OCI-M2 (cell line): ENCODE measurements around the gene YOD1.

Source experiments
- DNase-seq: peaks from one replicate; lab custom pipeline; 2025; ENCODE audit not compliant: unreplicated experiment; lab: John Stamatoyannopoulos, UW

Gene YOD1

DNA sequence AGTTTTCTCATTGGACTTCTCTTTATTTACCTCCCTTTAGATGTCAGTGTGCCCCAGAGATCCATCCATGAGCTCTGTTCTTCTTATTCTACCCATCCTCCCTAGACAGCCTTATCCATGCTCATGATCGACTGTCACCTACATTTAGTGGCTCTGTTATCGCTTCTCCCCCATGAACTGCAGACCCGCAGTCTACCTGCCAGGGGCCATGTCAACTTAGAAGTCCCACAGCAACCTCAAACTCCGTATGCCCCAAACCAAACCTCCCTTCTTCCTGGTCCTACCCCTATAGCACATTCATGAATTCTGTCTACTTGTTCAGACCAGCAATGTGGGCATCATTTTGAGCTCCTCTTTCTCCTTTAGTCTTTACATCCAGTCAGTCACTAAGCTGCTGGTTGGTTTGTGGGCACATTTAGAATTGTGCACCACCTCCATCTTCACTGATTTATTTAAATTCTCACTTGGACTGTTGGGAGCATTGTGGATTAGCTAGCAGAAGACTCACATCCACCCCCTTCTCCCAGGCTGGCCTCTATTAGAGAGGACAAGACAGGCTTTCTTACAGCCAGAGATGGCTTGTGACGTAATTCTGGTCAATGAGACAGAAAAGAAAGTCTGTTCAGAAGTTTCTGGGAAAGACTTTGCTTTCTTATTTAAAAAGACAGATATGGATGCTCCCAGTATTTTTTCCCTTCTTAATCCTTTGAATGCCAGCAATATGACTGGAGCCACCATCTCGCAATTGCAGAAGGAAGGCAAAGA lies 37.5 kb downstream of the YOD1 start:
- DNase-seq: no peak

DNA sequence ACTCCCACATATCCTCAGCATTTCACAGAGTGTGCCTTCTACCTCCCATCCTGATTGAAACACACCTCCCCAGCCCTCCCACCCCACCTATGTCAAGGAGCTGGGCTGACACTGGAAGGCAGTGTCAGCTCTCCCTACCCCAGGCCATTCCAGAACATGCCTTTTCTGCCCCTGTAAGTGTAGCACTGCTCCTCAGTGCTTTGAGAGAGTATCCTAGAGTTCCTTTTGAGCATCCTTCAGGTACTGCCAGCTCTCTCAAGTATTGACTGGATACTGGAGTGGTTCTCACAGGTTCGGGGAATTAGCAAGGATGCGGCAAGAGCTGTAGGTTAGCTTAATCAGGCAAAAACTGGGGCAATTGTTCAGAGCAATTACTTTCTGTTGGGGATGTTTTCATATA lies 40.3 kb downstream of the YOD1 start:
- DNase-seq: no peak

DNA sequence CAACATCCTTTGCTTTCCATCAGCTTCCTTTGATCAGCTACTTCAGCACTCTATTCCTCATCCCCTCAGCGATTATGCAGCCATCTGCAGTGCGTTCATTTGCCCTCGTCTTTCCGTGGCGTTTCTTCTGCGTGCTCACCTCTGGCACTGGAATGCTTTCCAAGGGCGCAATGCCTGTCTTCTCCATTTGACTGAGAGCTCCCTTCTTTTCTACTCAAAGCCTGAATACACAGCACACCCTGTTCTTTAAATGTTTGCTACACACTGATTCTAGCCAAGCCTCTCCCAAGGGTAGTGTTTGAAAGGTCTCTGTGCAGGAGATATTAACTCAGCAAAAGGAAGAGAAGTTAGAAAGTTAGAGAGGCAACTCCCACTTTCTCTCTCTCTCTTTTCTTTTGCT lies 41.1 kb downstream of the YOD1 start:
- DNase-seq: no peak

DNA sequence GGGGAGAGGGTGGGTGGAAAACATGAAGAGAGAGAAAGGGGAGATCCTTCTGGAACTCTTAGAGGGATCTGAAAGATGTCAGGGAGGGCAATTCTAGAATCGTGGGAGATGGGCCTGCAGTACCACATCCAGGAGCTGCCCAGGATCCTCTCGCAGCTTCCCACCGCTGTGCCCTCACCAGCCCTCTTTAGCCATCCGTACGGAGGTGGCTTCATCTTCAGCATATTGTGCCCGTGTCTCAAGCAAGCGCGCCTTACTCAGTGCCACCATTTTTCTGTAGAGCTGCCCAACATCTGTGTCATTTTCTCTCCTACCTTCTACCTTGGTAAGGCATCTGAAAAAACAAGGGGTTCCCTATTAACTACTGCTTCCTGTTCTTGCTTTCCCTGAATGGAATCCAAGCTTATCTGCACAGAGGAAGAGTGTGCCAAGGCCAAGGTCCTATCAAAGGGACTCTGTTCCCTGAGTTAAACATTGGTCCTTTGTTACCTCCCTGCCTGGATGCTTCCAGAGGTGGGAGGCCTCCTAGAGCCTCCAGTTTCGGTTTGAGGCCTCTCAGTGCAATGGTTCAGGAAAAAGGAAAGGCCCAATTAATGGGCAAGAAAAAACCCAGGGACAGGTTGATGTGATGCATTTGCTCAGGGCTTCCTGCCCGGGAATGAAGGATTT lies 41.7 kb downstream of the YOD1 start:
- DNase-seq: no peak

DNA sequence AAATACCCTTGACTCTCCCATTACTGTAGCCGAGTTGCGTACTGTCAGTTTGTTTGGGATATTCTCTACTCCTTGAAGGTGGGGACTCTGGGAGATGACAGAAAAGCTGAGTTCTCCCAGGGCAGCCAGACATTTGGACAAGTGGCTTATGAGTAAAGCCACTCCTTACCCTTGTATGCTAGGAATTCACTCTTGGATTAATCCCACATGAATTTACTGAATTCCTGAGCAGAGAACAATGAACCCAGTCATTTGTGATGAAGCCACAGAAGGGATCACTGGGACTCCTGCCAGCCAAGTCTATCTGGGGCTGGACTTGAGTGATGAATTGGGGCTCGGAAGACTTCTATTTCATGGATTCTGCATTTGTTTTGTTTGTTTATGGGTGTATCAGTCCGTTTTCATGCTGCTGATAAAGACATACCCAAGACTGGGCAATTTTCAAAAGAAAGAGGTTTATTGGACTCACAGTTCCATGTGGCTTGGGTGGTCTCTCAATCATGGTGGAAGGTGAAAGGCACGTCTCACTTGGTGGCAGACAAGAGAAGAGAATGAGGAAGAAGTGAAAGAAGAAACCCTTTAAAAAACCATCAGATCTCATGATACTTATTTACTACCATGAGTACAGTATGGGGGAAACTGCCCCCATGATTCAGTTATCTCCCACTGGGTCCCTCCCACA lies 43.5 kb downstream of the YOD1 start:
- no peak for DNase-seq

DNA sequence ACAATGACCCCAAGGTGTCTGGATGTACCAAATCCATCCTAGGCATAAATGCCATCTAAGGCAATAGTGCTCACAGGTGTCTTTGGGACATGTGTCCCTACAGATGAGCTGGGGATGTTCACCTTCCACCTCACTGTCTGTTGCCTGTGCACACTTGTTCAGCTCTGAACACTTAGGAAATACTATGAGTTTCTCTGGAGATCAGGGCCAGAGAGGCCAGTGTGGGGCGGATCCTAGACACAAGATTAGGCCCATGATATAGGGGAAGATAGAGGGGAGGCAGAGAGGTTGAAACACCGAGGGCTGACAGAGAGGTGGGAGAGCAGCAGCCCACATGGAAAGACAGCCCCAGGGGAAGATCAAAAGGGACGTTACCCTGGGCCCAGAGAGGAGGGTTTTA lies 44.1 kb downstream of the YOD1 start:
- no peak for DNase-seq

DNA sequence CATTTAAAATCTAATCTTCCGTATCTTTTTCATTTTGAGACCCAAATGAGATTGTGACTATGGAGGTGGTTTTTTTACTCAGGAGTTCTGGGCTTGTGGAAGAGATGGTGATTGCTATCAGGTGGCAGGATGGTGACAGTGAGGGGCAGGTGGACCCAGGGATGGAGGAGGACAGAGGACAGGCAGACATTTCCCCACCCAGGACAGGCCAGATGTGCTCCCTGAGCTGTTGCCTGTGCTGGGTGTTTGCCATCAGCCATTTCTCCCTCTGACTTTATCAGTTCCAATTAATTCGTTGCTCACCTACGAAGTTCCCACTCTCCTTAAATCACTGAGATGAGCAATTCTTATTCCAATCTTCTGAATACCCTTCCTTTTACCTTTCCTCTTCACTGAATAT lies 44.9 kb downstream of the YOD1 start:
- DNase-seq: no peak

DNA sequence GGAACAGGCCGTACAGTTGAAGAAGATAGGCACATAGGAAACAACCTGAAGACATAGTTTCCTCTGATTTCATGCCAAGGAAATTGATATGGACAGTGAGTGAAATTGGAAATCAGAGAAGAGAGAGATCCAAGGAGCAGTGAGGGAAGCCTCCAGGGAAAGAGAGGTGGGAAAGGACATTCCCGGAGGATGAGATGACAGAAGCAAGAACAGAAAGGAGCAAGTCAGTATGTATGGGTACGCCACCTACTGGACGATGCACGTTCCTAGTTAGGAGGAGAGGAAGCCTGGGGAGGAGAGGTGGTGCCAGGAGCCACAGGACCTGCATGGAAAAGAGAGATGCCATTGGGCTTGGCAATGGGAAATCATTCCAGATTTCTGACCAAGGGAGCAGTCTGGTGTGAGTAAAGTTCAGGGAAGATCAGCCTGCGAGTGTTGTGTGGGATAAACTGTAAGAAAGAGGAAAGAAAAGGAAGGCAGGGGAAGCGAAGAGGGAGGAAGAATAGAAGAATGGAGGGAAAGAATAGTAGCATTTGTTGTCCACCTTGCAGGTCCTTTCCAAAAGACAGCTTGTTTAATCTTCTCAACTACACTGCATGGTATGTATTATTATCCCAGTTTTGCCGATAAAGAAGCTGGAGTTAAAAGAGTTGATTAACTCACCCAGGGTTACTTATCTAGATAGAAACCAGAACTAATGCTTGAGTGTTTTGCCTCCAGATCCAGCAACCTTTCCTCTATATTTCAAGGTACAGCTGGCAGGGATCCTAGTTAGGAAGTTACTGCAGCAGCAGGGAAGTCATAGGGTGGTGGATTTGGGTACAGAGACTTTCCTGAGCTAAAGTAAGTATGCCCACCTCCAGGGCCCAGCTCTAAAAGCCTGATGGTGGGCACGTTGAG lies 45.8 kb downstream of the YOD1 start:
- DNase-seq: no peak

DNA sequence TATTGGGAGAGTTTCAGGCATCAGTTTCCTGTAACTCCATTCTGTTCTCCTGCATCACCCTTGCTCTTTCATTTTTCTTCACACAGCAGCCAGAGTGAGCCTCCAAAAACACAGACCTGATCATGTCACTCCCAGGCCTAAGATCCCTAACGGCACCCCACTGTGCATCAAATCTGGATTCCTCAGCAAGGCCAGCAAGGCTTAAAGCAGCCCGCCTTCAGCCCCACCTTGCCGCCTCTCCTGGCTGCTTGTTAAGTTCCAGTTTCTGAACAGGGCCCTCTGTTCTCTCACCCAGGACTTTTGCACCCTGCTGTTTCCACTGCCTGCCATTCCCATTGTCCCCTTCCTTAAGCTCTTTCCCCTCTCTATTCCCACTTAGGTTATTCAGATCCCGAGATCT lies 47.8 kb downstream of the YOD1 start:
- DNase-seq: no peak

DNA sequence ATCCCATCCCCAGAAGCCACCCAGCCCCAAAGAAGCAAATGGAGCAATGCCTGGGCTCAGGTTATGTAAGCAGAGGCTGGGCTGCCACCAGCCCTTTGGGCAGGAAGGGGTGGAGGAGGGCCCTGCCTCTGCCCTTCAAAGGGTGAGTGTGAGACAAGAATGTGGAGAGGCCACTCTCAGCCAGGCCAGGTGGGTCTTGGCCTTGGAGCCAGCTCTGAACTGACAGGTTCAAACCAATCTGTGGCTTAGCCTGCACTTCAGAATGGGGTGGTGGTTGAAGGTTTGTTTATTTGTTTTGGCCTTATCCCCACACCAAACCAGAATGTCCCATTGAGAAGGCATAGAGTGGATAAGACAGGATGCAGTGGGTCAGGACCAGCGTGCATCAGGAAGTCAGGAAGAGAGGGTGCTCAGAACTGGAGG lies 48.3 kb downstream of the YOD1 start:
- DNase-seq: no peak

DNA sequence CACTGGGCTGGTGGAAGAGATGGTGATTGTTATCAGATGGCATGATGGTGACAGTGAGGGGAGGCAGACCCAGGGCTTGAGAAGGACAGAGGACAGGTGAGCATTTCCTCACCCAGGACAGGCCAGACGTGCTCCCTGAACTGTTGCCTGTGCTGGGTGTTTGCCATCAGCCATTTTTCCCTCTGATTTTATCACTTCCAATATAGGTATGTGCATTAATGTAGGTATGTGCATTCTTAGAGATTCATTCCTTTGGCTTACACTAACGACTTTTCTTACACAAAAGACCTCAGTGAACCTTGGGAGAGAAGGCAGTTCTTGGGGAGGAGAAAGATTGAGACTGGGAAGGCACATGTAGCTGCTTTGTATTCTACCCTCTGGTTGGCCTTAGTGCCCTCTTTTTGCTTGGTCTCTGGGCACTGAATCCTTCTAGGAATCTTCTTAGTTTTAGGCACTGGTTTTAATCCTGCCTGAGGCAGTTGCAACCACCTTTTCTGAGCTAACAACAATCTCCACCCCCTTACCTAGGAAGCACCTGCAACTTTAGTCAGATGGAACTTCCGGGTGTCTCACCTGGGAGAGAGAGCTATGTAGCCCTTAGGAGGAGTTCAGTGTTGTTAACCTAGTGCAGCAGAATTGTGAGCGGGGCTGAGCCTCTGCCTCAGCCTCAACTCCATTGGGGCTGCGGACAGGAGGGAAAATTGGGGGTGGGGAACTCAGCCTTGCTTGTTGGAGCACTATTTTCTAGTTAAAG lies 49.3 kb downstream of the YOD1 start:
- no peak for DNase-seq

DNA sequence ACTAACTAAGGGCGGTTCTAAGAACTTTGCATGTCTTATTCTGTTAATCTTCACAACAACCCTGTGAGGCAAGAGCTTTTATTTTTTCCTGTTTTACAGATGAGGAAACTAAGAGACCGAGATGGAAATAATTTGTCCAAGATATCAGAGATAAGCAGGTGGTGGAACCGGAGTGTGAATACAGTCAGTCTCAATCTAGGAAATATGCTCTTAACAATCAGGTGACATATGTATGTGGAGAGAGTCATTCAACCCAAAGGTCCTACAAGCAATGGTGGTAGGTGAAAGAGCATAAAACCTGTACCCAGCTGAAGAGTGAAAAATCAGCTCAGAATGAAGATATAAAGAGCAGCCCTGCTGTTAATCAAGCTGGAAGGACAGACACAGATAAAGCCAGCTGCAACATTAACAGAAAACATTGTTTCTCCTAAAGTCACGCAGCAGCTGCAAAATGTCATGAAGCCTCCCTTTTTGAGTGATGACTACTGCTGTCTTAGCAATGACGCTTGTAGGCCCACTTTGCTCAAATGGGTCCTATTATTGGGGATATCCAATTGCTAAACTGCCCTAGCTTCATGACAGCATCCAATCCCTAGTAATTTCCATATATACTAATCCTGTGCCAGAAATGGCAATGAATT lies 50.2 kb downstream of the YOD1 start:
- no peak for DNase-seq

DNA sequence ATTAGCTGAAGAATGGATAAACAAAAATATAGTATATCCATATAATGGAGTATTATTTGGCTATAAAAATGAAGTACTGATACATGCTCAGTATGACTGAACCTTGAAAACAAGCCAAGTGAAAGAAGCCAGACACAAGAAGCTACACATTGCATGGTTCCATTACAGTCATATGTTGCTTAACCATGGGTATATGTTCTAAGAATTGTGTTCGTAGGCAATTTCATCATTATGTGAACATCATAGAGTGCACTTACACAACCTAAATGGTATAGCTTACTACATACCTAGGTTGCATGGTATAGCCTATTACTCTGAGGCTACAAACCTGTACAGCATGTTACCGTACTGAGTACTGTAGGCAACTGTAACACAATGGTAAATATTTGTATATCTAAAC lies 52.2 kb downstream of the YOD1 start:
- DNase-seq: no peak
